WTC11 (cell line): ENCODE data around the gene MBD3L4.

ENCODE experiments used
- TCF7 ChIP-seq: sonication (generic); formaldehyde crosslinking; IDR thresholded peaks from 2 replicates; pipeline ENCODE4 v1.8.0; 2022; ENCODE audit warnings: mild to moderate bottlenecking, low read depth, missing genetic modification reagents, moderate library complexity
- TF ChIP-seq, protein P1 (sequence below): fragments of 200-600 bp; IDR thresholded peaks from 2 replicates; pipeline ENCODE4 v1.8.0; 2022; ENCODE audit warnings: antibody characterized with exemption

DNA sequence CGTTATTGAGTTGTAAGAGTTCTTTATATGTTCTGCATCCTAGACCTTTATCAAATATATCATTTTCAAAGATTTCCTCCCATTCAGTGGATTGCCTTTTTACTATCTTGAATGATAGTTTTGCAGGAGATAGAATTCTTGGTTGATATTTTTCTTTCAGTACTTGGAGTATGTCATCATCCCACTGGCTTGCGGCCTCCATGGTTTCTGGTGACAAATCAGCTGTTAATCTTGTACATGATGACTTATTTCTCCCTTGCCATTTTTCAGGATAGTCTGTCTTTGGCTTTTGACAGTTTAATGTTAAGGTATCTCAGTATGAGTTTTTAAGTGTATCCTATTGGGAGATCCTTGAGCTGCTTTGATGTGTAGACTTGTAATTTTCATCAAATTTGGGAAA is 38.0 kb upstream of the MBD3L4 start:
- TF ChIP-seq, protein P1, sequence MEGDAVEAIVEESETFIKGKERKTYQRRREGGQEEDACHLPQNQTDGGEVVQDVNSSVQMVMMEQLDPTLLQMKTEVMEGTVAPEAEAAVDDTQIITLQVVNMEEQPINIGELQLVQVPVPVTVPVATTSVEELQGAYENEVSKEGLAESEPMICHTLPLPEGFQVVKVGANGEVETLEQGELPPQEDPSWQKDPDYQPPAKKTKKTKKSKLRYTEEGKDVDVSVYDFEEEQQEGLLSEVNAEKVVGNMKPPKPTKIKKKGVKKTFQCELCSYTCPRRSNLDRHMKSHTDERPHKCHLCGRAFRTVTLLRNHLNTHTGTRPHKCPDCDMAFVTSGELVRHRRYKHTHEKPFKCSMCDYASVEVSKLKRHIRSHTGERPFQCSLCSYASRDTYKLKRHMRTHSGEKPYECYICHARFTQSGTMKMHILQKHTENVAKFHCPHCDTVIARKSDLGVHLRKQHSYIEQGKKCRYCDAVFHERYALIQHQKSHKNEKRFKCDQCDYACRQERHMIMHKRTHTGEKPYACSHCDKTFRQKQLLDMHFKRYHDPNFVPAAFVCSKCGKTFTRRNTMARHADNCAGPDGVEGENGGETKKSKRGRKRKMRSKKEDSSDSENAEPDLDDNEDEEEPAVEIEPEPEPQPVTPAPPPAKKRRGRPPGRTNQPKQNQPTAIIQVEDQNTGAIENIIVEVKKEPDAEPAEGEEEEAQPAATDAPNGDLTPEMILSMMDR, result no peak
- TF ChIP-seq TCF7 (CRISPR knock-in tag), result no peak
